NCI-H146 (cell line): ENCODE measurements around the gene ABHD2.
"Not testable (repeated sequence)": the region's sequence is repeated elsewhere in the genome, so short reads cannot be mapped to it uniquely, and the experiment has no call there.

ENCODE experiments used
- DNase-seq: peaks from one replicate; lab custom pipeline; 2025; lab: John Stamatoyannopoulos, UW

The ABHD2 gene

GRCh38 chr15:89227425-89227824 lies 139.2 kb downstream of the ABHD2 start:
- no peak for DNase-seq

GRCh38 chr15:89230277-89230676 lies 142.0 kb downstream of the ABHD2 start:
- DNase-seq = no peak

GRCh38 chr15:89231832-89232231 lies 143.6 kb downstream of the ABHD2 start:
- DNase-seq = no peak

GRCh38 chr15:89239883-89240810 lies 151.9 kb downstream of the ABHD2 start:
- not testable (repeated sequence) for DNase-seq

GRCh38 chr15:89243046-89243690 lies 154.9 kb downstream of the ABHD2 start:
- no peak for DNase-seq

- DNase-seq = peak; percentile 89
Observed at GRCh38 chr15:89243691-89244573, 155.7 kb downstream of the ABHD2 start, which contains the start of gene FANCI. FANCI (plus strand) TSS chr15:89243979; CDS start chr15:89247648, 3,669 bp downstream.

- no peak for DNase-seq
Observed at GRCh38 chr15:89244574-89244903, 156.3 kb downstream of the ABHD2 start.

- no peak for DNase-seq
Observed at GRCh38 chr15:89247446-89247845, 159.2 kb downstream of the ABHD2 start.

GRCh38 chr15:89248584-89248983 lies 160.3 kb downstream of the ABHD2 start:
- DNase-seq = no peak

- DNase-seq = not testable (repeated sequence)
Observed at GRCh38 chr15:89250142-89250541, 161.9 kb downstream of the ABHD2 start.
